CD14-positive monocyte (primary cell): Measurements from ENCODE around the gene NUTM1. TPM values are rescaled to one million over a fixed set of nuclear protein-coding genes. Genes with fewer than 3 reads are reported as not detected.

ENCODE experiments used
- DNase-seq, 3 donors: peaks; one replicate each; pipeline ENCODE4 v3.0.0-alpha.2; 2011 to 2022
- H2AFZ ChIP-seq: 2 replicates; pipeline ENCODE4 v1.6.0; 2012; ENCODE audit warnings: mild to moderate bottlenecking, low read depth, low read length, inconsistent platforms; ENCODE audit not compliant: insufficient read depth, poor library complexity, severe bottlenecking
- H3K27ac ChIP-seq, 2 donors: 1 replicate in 1 of 2; 2 replicates in 1 of 2; pipeline ENCODE4 v1.5.1; 2012 to 2013; ENCODE audit warnings: low read length in 2 of 2, control low read depth in 1 of 2, inconsistent platforms in 1 of 2, low read depth in 1 of 2, mild to moderate bottlenecking in 1 of 2
- H3K27me3 ChIP-seq, 2 donors: one replicate each; pipeline versions ENCODE4 v1.6.0 to v1.6.1; 2011 to 2013; ENCODE audit warnings: low read length in 2 of 2; ENCODE audit not compliant: control insufficient read depth in 2 of 2, insufficient read depth in 2 of 2
- H3K36me3 ChIP-seq, 2 donors: replicated peaks in 1 of 2; 1 replicate in 1 of 2; 2 replicates in 1 of 2; pipeline versions ENCODE4 v1.5.1 to v1.6.1; 2012 to 2013; ENCODE audit warnings: low read length in 2 of 2, control low read depth in 1 of 2, inconsistent platforms in 1 of 2, mild to moderate bottlenecking in 1 of 2; ENCODE audit not compliant: insufficient read depth in 2 of 2, control insufficient read depth in 1 of 2
- H3K4me1 ChIP-seq, 2 donors: 1 replicate in 1 of 2; 2 replicates in 1 of 2; pipeline versions ENCODE4 v1.5.1 to v1.6.1; 2012 to 2013; ENCODE audit warnings: low read length in 2 of 2, control low read depth in 1 of 2, inconsistent platforms in 1 of 2, mild to moderate bottlenecking in 1 of 2, moderate library complexity in 1 of 2; ENCODE audit not compliant: insufficient read depth in 2 of 2, control insufficient read depth in 1 of 2
- H3K4me2 ChIP-seq: replicated peaks from 2 replicates; pipeline ENCODE3; 2012; ENCODE audit warnings: low read length, moderate library complexity, mild to moderate bottlenecking; ENCODE audit not compliant: poor library complexity, severe bottlenecking; ENCODE audit errors: extremely low read depth
- H3K4me3 ChIP-seq, 3 experiments: fragments of 200-600 bp in 1 of 3; sonication (generic) in 1 of 3; replicated peaks in 1 of 3; 1 replicate in 2 of 3; 2 replicates in 1 of 3; pipeline ENCODE4 v1.5.1; 2011 to 2013; ENCODE audit warnings: low read length in 3 of 3, mild to moderate bottlenecking in 3 of 3, control low read depth in 2 of 3, low read depth in 2 of 3, inconsistent platforms in 1 of 3, moderate library complexity in 1 of 3
- H3K79me2 ChIP-seq: 2 replicates; pipeline ENCODE4 v1.6.0; 2012; ENCODE audit warnings: mild to moderate bottlenecking, control low read depth, inconsistent platforms, low read length, moderate library complexity; ENCODE audit not compliant: insufficient read depth
- H3K9ac ChIP-seq: 2 replicates; pipeline ENCODE4 v1.6.0; 2017; ENCODE audit warnings: low read length, mild to moderate bottlenecking; ENCODE audit not compliant: insufficient read depth, poor library complexity, severe bottlenecking
- H3K9me3 ChIP-seq, 2 donors: replicated peaks in 1 of 2; 1 replicate in 1 of 2; 2 replicates in 1 of 2; pipeline versions ENCODE4 v1.5.1 to v1.6.1; 2012 to 2013; ENCODE audit warnings: low read length in 2 of 2, control low read depth in 1 of 2; ENCODE audit not compliant: control insufficient read depth in 1 of 2, insufficient read depth in 1 of 2
- H4K20me1 ChIP-seq: 2 replicates; pipeline ENCODE4 v1.6.0; 2012; ENCODE audit warnings: mild to moderate bottlenecking, low read length, control low read depth, moderate library complexity; ENCODE audit not compliant: insufficient read depth
- H3K27ac Mint-ChIP-seq, 7 donors: one replicate each; pipeline ENCODE4 v1.8.0; 2020; ENCODE audit warnings: mild to moderate bottlenecking in 7 of 7, mixed read lengths in 7 of 7, moderate library complexity in 6 of 7, inconsistent platforms in 2 of 7
- H3K27me3 Mint-ChIP-seq, 3 donors: one replicate each; pipeline ENCODE4 v1.8.0; 2021 to 2022; ENCODE audit warnings: low read depth in 3 of 3, mild to moderate bottlenecking in 3 of 3, mixed read lengths in 3 of 3, moderate library complexity in 3 of 3, inconsistent platforms in 1 of 3
- H3K36me3 Mint-ChIP-seq, 2 donors: one replicate each; pipeline ENCODE4 v1.8.0; 2020; ENCODE audit warnings: mixed read lengths in 2 of 2, inconsistent platforms in 1 of 2, mild to moderate bottlenecking in 1 of 2
- H3K4me1 Mint-ChIP-seq: one replicate; pipeline ENCODE4 v1.8.0; 2020; ENCODE audit warnings: mild to moderate bottlenecking, mixed read lengths
- H3K4me3 Mint-ChIP-seq, 2 donors: one replicate each; pipeline ENCODE4 v1.8.0; 2020; ENCODE audit warnings: mild to moderate bottlenecking in 2 of 2, mixed read lengths in 2 of 2, moderate library complexity in 1 of 2
- H3K9me3 Mint-ChIP-seq, 7 donors: one replicate each; pipeline ENCODE4 v1.8.0; 2020 to 2022; ENCODE audit warnings: mixed read lengths in 7 of 7, mild to moderate bottlenecking in 6 of 7, moderate library complexity in 6 of 7, inconsistent platforms in 2 of 7
- WGBS: methylation state at CpG from one replicate; pipeline ENCODE4 v1.1.5; 2013; ENCODE audit warnings: missing lambda C conversion rate; ENCODE audit not compliant: insufficient coverage; 5-methylcytosine and 5-hydroxymethylcytosine counted together
- intact Hi-C, 2 donors: fragments of 100-400 bp; cut with micrococcal nuclease; formaldehyde crosslinking; loops; one replicate each; pipeline versions ENCODE4 v1.15.0 to v1.15.1; 2023
- polyA plus RNA-seq, 3 donors: library from polyadenylated mRNA; depleted of rRNA in 1 of 3; unstranded in 2 of 3; stranded (reverse) in 1 of 3; fragments of 300-500 nt in 2 of 3; fragments of >200 nt in 1 of 3; fragmentation: Illumina TruSeq in 2 of 3; gene quantifications; 1 replicate in 2 of 3; 2 replicates in 1 of 3; pipeline ENCODE4 v1.2.3, GENCODE V29; 2012 to 2021
- TF ChIP-seq, protein P1 (sequence below): fragments of 200-600 bp; IDR thresholded peaks from one replicate; pipeline ENCODE4 v1.8.0; 2022; ENCODE audit warnings: antibody characterized with exemption, mild to moderate bottlenecking

NUTM1 gene
- polyA plus RNA-seq, 3 donors: not detected

DNA sequence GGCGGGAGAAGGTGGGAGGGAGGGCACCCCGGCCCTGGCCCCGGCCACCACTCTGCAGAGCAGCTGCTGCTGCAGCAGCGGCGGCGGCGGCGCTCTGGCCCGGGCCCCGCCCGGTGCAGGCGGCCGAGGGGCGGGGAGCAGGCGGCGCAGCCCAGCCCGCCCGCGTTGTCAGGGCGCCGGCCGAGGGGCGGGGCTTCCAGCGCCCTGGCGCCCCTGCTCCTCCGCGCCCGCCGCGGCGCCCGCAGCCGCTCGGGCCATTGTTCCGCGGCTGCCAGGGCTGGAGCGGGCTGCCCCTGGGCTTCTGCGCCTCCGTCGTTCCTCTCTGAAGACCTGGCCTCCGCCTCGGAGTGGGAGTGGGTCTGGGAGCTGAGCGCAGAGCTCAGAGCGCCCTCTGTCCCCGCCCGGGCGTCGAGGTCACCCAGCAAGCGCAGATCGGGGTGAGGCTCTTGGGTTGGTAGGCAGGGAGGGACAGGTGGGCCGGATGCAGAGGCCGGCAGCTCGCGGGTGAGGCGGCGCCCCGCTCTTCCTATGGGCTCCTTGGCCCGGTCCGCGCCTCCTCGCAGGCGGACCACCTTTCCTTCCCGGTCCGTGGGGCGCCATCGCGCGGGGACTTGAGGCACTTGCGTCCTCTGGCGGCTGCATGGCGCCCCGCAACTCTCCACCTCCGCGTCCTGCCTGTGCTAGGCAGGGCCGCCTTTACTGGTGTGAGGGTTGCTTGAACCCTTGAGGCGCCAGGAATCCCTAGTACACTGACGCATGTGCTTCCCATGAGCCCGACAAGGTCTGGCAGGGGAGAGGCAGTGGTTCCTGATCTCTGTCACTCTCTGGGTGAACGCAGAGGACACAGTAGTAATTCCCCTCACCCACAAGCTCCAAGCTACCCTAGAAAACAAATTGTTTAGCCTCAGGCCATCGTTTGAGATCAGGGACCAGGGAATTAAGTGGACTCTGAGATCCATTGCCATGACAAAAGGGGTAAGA, 24.3 kb downstream of the NUTM1 start, which contains the start of gene LPCAT4:
TSS of gene LPCAT4 (minus strand) at position 96 of the 981 bp plus-strand sequence. CDS start 96 bp downstream, outside the sequence.
- H3K4me2 ChIP-seq: peak within 1 kb of the TSS; percentile 100
- peak within 1 kb of the TSS; percentile 67 for H3K9ac ChIP-seq
- H3K79me2 ChIP-seq: peaks cover 7% of the 10 kb centered on the region
- DNase-seq: peak; percentile 72 to 77 (median 75)
- H3K4me3 ChIP-seq: peak within 1 kb of the TSS; percentile 85 to 91 (median 89)
- no peaks in the 10 kb centered on the region for H3K27me3 ChIP-seq
- peak within 1 kb of the TSS; percentile 92 for H2AFZ ChIP-seq
- H3K27ac Mint-ChIP-seq: peak within 1 kb of the TSS; percentile 79 to 95 (median 91)
- peaks cover 2 to 4% (median 3%) of the 10 kb centered on the region in 3 donors for H3K27me3 Mint-ChIP-seq
- H3K4me3 Mint-ChIP-seq: peak within 1 kb of the TSS; percentile 93 to 98
- peaks cover 7 to 8% of the 10 kb centered on the region in 2 donors for H3K36me3 Mint-ChIP-seq
- intact Hi-C loops: loop anchor here (1.0 to 10.0 kb wide), 5 partner anchors 24 to 217 kb away; partner anchors contain the start of genes NOP10 (in 2 of the 2), NUTM1 (in 2 of the 2) and GOLGA8B (in 1 of the 2)
- 0% methylated on average over 70 of the region's 80 CpGs for WGBS
- H3K4me1 ChIP-seq: peaks cover 20 to 26% of the 10 kb centered on the region in 2 donors
- H3K9me3 ChIP-seq: no peaks in the 10 kb centered on the region
- peak within 1 kb of the TSS; percentile 73 to 75 for H3K27ac ChIP-seq
- peaks cover 32% of the 10 kb centered on the region for H3K4me1 Mint-ChIP-seq
- H4K20me1 ChIP-seq: no peaks in the 10 kb centered on the region
- TF ChIP-seq, protein P1, sequence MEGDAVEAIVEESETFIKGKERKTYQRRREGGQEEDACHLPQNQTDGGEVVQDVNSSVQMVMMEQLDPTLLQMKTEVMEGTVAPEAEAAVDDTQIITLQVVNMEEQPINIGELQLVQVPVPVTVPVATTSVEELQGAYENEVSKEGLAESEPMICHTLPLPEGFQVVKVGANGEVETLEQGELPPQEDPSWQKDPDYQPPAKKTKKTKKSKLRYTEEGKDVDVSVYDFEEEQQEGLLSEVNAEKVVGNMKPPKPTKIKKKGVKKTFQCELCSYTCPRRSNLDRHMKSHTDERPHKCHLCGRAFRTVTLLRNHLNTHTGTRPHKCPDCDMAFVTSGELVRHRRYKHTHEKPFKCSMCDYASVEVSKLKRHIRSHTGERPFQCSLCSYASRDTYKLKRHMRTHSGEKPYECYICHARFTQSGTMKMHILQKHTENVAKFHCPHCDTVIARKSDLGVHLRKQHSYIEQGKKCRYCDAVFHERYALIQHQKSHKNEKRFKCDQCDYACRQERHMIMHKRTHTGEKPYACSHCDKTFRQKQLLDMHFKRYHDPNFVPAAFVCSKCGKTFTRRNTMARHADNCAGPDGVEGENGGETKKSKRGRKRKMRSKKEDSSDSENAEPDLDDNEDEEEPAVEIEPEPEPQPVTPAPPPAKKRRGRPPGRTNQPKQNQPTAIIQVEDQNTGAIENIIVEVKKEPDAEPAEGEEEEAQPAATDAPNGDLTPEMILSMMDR: peak; percentile 98
- peaks cover 0 to 14% of the 10 kb centered on the region in 2 donors for H3K36me3 ChIP-seq
- H3K9me3 Mint-ChIP-seq: peaks cover 0 to 11% (median 0%) of the 10 kb centered on the region in 7 donors

DNA sequence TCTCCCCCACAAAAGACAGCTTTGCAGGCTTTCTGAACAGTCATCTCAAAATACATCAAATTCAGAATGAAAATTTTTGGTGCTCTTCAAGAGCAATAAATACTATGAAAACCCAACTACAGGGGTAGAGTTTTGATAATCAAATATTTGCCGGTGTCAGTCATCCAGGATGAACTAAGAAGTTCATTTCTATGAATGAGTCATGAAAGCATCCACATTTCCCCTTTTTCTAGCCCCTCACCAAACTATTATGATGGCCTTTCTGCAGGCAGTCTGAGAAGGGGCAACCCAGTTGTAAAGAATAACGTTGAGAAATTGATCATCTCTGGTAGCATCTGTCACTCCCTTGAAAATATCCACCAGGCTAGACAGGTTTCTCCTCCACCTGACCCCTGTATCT, 27.0 kb downstream of the NUTM1 start:
- Histone ChIP-seq H3K27ac (no peak overlapping the region), H2AFZ (no peak overlapping the region), H3K4me3 (no peak overlapping the region), H3K4me1 (peaks cover 20 to 26% of the 10 kb centered on the region in 2 donors), H4K20me1 (no peaks in the 10 kb centered on the region), H3K9ac (no peak overlapping the region), H3K27me3 (no peaks in the 10 kb centered on the region), H3K79me2 (peaks cover 7% of the 10 kb centered on the region), H3K36me3 (no peaks in the 10 kb centered on the region), H3K9me3 (no peaks in the 10 kb centered on the region), H3K4me2 (no peak overlapping the region)
- Mint-ChIP-seq H3K9me3 (peaks cover 0 to 11% (median 0%) of the 10 kb centered on the region in 7 donors), H3K36me3 (no peaks in the 10 kb centered on the region), H3K4me3 (no peak overlapping the region), H3K27ac (no peak overlapping the region), H3K27me3 (peaks cover 0 to 3% (median 2%) of the 10 kb centered on the region in 3 donors), H3K4me1 (peaks cover 30% of the 10 kb centered on the region)
- DNase-seq: no peak
- intact Hi-C loops: no loop called here
- TF ChIP-seq, protein P1: no peak
- no CpG with 5 or more reads among the region's 2 CpGs for WGBS
